Thyroid gland (tissue), 4 donors: ENCODE data around the gene NDRG3.

Experiments
- CTCF ChIP-seq, 6 experiments: fragments of 200-600 bp in 3 of 6; fragments of 450-650 bp in 3 of 6; sonication (generic) in 3 of 6; IDR thresholded peaks; one replicate each; pipeline ENCODE4 v1.5.1; 2016 to 2019; ENCODE audit warnings: antibody characterized with exemption in 6 of 6, mild to moderate bottlenecking in 2 of 6, inconsistent platforms in 1 of 6, moderate library complexity in 1 of 6
- POLR2A ChIP-seq, 2 donors: fragments of 450-650 bp; IDR thresholded peaks; one replicate each; pipeline ENCODE4 v1.6.1; 2017; ENCODE audit warnings: antibody characterized with exemption in 2 of 2, mild to moderate bottlenecking in 2 of 2, moderate library complexity in 1 of 2

GRCh38 chr20:36677422-36677771 lies 68.5 kb downstream of the NDRG3 start:
- TF ChIP-seq CTCF (IDR thresholded peaks at IDR 0.05) (no peak), POLR2A (IDR thresholded peaks at IDR 0.05) (no peak)
